Small intestine (tissue), 7 donors: ENCODE data around the gene SLC6A13. TPM values are rescaled to one million over a fixed set of nuclear protein-coding genes. Genes with fewer than 3 reads are reported as not detected.

Experiments used
- DNase-seq, 2 donors: peaks; one replicate each; pipeline versions ENCODE4 v3.0.0 to v3.0.0-alpha.2; 2013
- FAIRE-seq: peaks from 2 replicates; lab custom pipeline; 2012; peaks lifted over from hg19 to GRCh38; lab: Jason Lieb, UNC
- H3K27ac ChIP-seq, 3 donors: one replicate each; pipeline ENCODE4 v1.5.1; 2013; ENCODE audit warnings: low read length in 2 of 3, mild to moderate bottlenecking in 2 of 3, control low read depth in 1 of 3, inconsistent platforms in 1 of 3, low read depth in 1 of 3, moderate library complexity in 1 of 3
- H3K27me3 ChIP-seq, 3 donors: one replicate each; pipeline ENCODE4 v1.6.1; 2013; ENCODE audit warnings: low read length in 3 of 3, inconsistent platforms in 1 of 3; ENCODE audit not compliant: control insufficient read depth in 3 of 3, insufficient read depth in 3 of 3
- H3K36me3 ChIP-seq, 3 donors: one replicate each; pipeline ENCODE4 v1.6.1; 2013; ENCODE audit warnings: low read length in 3 of 3, inconsistent platforms in 1 of 3, low read depth in 1 of 3, mild to moderate bottlenecking in 1 of 3, moderate library complexity in 1 of 3; ENCODE audit not compliant: control insufficient read depth in 3 of 3, insufficient read depth in 2 of 3
- H3K4me1 ChIP-seq, 3 donors: one replicate each; pipeline ENCODE4 v1.6.1; 2013; ENCODE audit warnings: low read length in 2 of 3, inconsistent platforms in 1 of 3, low read depth in 1 of 3, mild to moderate bottlenecking in 1 of 3, moderate library complexity in 1 of 3; ENCODE audit not compliant: control insufficient read depth in 3 of 3, insufficient read depth in 2 of 3
- H3K4me3 ChIP-seq, 3 donors: one replicate each; pipeline ENCODE4 v1.5.1; 2013; ENCODE audit warnings: low read length in 3 of 3, control low read depth in 1 of 3, inconsistent platforms in 1 of 3, low read depth in 1 of 3, mild to moderate bottlenecking in 1 of 3, moderate library complexity in 1 of 3
- H3K9me3 ChIP-seq, 2 donors: one replicate each; pipeline ENCODE4 v1.6.1; 2013; ENCODE audit warnings: low read depth in 1 of 2, low read length in 1 of 2; ENCODE audit not compliant: control insufficient read depth in 2 of 2, insufficient read depth in 1 of 2
- WGBS, 3 donors: extraction: QIAGEN DNeasy Blood & Tissue Kit; methylation state at CpG; one replicate each; pipeline ENCODE4 v1.1.7; 2013; 5-methylcytosine and 5-hydroxymethylcytosine counted together
- polyA plus RNA-seq, 4 donors: library from polyadenylated mRNA; stranded (reverse) in 3 of 4; unstranded in 1 of 4; fragments of 200-250 nt in 3 of 4; fragments of 120-200 nt in 1 of 4; gene quantifications; one replicate each; pipeline versions ENCODE4 v1.2.1 to v1.2.3, GENCODE V29; 2013
- donor health status: healthy with polysubstance abuse.
- donor health status: control.
- donor health status: control.
- donor health status: Bipolar disorder and iron deficiency.
- donor health status: healthy.

The SLC6A13 gene
- polyA plus RNA-seq, 4 donors = 0.24 to 18.6 (median 5.8) TPM

DNA sequence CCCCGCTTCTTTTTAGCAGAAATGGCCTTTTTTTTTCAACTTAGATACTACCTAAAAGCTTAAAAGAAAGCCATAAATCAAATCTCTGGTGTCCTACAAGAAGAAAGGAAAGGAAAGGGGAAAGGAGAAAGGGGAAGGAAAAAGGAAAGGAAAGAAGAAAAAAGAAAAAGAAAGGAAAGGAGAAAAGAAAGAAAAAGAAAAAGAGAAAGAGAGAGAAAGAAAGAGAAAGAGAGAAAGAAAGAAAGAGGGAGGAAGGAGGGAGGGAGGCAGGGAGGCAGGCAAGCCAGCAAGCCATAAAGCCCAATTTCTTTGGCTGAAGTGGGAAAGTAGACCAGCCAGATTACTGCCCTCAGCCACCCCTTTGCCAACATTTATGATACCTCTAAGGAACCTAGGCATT lies 32.5 kb upstream of the SLC6A13 start:
- Histone ChIP-seq H3K4me1 (no peaks in the 10 kb centered on the region), H3K27ac (no peak overlapping the region), H3K36me3 (peaks cover 21 to 27% (median 26%) of the 10 kb centered on the region in 3 donors), H3K27me3 (no peaks in the 10 kb centered on the region), H3K9me3 (no peaks in the 10 kb centered on the region), H3K4me3 (no peak overlapping the region)
- 92 to 100% (median 96%) methylated on average over 1 of the region's 1 CpG for WGBS, 3 donors
- DNase-seq (no peak), FAIRE-seq (no peak)

DNA sequence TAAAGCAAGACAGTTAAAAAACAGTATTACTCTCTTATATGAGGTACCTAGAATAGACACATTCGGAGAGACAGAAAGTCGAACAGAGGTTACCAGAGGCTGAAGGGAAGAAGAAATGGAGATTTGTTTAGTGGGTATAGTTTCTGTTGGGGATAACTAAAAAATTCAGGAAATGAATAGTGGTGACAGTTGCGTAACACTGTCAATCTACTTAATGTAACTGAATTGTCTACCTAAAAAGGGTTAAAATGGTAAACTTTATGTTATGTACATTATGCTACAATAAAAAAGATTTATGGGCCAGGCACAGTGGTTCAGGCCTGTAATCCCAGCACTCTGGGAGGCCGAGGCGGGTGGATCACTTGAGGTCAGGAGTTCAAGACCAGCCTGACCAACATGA lies 30.6 kb upstream of the SLC6A13 start:
- Histone ChIP-seq H3K36me3 (peaks cover 19 to 28% (median 24%) of the 10 kb centered on the region in 3 donors), H3K27ac (no peak overlapping the region), H3K9me3 (no peaks in the 10 kb centered on the region), H3K27me3 (no peaks in the 10 kb centered on the region), H3K4me1 (no peaks in the 10 kb centered on the region), H3K4me3 (no peak overlapping the region)
- WGBS, 3 donors = 88 to 100% (median 89%) methylated on average over 5 of the region's 5 CpGs
- DNase-seq = no peak
- FAIRE-seq = no peak

DNA sequence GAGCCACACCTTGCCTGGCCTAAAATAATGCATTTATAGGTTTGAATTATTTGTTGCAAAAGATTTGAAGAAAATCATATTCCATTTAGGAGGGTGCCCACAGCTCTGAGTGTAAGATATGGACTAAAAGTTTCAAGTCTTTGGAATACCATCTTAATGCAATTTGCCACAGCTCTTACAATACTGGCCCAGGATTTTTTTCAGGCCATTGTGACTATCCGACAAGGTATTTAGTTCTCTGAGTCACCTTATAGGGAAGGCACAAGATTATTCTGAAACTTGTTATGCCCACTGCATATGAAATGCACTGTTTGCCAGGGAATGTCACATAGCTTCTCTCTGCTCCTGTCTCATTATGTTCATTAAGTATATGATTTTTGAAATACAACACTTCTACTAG lies 29.6 kb upstream of the SLC6A13 start:
- no peaks in the 10 kb centered on the region for H3K4me1 ChIP-seq
- H3K27me3 ChIP-seq = no peaks in the 10 kb centered on the region
- peaks cover 17 to 25% (median 20%) of the 10 kb centered on the region in 3 donors for H3K36me3 ChIP-seq
- H3K9me3 ChIP-seq = no peaks in the 10 kb centered on the region
- DNase-seq (no peak), FAIRE-seq (no peak)
- 93 to 100% (median 100%) methylated on average over 1 of the region's 1 CpG for whole genome bisulfite sequencing, 3 donors
- H3K27ac ChIP-seq = no peak overlapping the region
- H3K4me3 ChIP-seq = no peak overlapping the region

DNA sequence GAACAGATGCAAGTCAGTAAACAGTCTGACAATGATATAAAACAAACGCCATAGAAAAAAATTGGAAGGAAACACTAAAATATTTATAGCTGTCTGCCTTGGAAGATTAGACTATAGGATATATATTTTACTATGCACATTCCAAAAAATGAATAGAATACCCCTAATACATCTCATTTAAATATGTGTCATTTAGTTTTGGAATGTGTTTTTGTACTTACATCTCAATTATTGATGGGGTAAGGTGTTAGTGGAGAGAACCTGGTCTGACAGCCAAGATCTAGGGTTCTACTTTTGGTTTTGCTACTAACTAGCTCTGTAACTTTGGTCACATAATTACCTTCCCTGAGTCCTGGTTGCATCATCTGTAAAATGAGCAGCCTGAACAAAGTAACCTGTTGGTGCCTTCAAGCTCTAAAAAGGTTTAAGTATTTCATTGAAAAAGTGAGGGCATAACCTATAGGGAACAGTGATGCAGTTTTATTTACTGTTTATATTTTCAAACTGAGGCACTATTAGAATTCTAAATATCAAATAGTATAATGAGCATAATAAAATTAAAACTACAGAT lies 28.6 kb upstream of the SLC6A13 start:
- Histone ChIP-seq H3K4me3 (no peak overlapping the region), H3K27ac (no peak overlapping the region), H3K27me3 (no peaks in the 10 kb centered on the region), H3K4me1 (no peaks in the 10 kb centered on the region), H3K36me3 (peaks cover 16 to 26% (median 20%) of the 10 kb centered on the region in 3 donors), H3K9me3 (no peaks in the 10 kb centered on the region)
- DNase-seq (no peak), FAIRE-seq (no peak)
- 63 to 86% (median 82%) methylated on average over 1 of the region's 1 CpG for WGBS, 3 donors

DNA sequence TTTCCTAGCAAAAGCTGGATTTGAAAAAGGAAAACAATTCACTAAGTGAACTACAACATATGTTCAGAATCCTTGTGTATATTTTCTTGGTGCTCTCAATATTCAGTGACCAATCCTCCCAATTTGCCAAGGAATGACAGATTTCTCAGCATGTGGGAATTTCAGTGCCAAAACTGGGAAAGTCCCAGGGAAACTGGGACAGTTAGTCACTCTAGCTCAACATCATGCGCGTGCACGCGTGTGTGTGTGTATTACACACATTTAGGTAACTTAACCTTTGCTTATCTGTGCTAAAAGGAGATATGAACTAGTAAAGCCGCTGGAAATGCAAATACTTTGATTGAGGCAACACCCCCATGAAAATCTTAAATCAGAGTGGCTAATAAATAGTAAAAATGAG lies 26.1 kb upstream of the SLC6A13 start:
- WGBS, 3 donors = 70 to 79% (median 74%) methylated on average over 5 of the region's 5 CpGs

DNA sequence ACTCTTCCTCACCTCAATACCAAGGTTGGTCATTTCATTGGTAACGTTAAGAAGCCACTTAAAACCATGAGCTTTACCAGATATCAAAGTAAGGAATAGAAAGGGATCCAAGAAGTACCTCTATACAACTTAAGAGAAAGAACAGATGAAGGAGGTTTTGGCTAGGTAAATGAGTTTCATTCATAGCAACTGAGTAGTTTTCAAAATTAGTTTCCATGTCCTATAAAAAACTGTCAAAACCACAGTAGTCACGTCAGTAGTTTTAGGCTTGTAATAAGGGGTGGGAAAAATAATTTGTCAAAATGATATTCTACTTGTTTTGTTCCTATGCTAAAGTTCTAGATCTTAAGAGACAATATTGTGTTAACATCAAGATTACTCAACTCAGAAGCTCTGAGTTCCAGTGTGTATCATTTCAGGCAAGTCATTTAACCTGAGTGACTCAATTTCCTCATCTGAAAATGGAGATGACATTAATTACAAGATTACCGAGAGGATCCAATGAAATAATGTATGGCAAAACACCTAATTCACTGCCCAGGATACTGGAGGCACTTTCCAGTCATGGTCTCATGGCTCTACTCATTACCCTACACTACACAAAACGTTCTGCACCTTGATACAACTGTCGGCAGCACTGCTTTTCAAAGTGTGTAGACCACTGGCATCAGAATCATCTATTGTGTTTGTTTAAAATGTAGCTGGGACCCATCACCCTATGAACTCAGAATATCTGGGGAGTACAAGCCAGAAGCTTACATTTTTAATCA lies 24.1 kb upstream of the SLC6A13 start:
- H3K9me3 ChIP-seq = no peaks in the 10 kb centered on the region
- FAIRE-seq = no peak
- 78 to 93% (median 81%) methylated on average over 5 of the region's 5 CpGs for WGBS, 3 donors
- no peaks in the 10 kb centered on the region for H3K4me1 ChIP-seq
- H3K4me3 ChIP-seq = no peak overlapping the region
- no peaks in the 10 kb centered on the region for H3K27me3 ChIP-seq
- DNase-seq = no peak
- H3K36me3 ChIP-seq = peaks cover 6 to 23% (median 9%) of the 10 kb centered on the region in 3 donors
- no peak overlapping the region for H3K27ac ChIP-seq

More for the DNA sequence above, 26.1 kb upstream of the SLC6A13 start:
- no peaks in the 10 kb centered on the region for H3K4me1 ChIP-seq
- no peak overlapping the region for H3K4me3 ChIP-seq
- no peaks in the 10 kb centered on the region for H3K27me3 ChIP-seq
- DNase-seq = no peak
- no peaks in the 10 kb centered on the region for H3K9me3 ChIP-seq
- FAIRE-seq = no peak
- peaks cover 8 to 28% (median 16%) of the 10 kb centered on the region in 3 donors for H3K36me3 ChIP-seq
- H3K27ac ChIP-seq = no peak overlapping the region

DNA sequence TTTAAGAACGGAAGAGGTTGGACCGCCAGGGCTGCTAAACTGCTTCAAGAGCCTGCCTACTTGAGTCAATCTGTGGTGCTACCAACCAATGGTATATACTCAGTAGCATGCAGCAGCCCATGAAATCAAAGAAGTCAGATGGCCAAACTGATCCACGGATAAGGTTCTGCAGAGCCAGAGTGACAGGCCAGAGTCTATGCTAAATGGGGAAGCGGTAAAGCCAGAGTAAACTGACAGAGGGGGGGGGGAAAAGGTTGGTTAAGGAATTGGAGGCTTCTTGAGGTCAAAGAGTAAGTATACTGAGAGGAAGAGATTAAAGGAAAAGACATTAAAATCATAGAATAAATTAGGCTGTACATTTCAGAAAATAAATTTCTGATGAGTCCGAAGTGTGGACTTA lies 15.4 kb upstream of the SLC6A13 start:
- Histone ChIP-seq H3K36me3 (peaks cover 0 to 4% (median 3%) of the 10 kb centered on the region in 3 donors), H3K4me3 (no peak overlapping the region), H3K27ac (no peak overlapping the region), H3K9me3 (no peaks in the 10 kb centered on the region), H3K27me3 (no peaks in the 10 kb centered on the region), H3K4me1 (no peaks in the 10 kb centered on the region)
- no peak for FAIRE-seq
- DNase-seq = no peak
- WGBS, 3 donors = 97 to 98% (median 98%) methylated on average over 5 of the region's 5 CpGs

DNA sequence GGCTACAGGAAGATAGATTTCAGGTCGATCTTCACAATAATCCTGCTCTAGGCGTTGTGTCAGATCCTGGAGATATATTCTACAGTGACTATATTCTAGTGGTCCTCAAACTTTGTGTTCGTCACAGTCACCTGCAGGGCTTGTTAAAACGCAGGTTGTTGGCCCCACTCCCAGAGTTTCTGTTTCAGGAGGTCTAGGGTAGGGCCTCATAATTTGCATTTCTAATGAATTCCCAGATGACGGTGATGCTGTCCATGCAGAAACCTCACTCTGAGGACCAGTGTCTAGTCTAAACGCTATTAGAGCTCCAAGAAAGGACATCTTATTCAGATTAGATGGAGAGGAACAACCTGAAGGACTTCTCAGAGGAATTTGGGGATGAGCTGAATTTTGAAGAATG lies 13.2 kb upstream of the SLC6A13 start:
- FAIRE-seq (no peak), DNase-seq (no peak)
- no peaks in the 10 kb centered on the region for H3K4me1 ChIP-seq
- no peak overlapping the region for H3K4me3 ChIP-seq
- no peaks in the 10 kb centered on the region for H3K9me3 ChIP-seq
- H3K27ac ChIP-seq = no peak overlapping the region
- H3K27me3 ChIP-seq = no peaks in the 10 kb centered on the region
- H3K36me3 ChIP-seq = no peaks in the 10 kb centered on the region
- 78 to 85% (median 78%) methylated on average over 6 of the region's 6 CpGs for WGBS, 3 donors
